ENCODE measurements around the gene DSG3.

- TF ChIP-seq POLR2A (IDR thresholded peaks at IDR 0.05; ENCODE audit: low read length): no peak
- no peak for TF ChIP-seq GATA1 (IDR thresholded peaks at IDR 0.05; ENCODE audit: low read depth, low read length)
Measured at GRCh38 chr18:31497836-31498573, 50.5 kb downstream of the DSG3 start, which contains the start of gene DSG2.
